ENCODE data around the gene SAT2. TPM values are rescaled to one million over a fixed set of nuclear protein-coding genes. Genes with fewer than 3 reads are reported as not detected.

SAT2 gene
- total RNA-seq, 4 donors from 2014 or later, result 38.4 to 79.4 (median 60.4) TPM

DNA sequence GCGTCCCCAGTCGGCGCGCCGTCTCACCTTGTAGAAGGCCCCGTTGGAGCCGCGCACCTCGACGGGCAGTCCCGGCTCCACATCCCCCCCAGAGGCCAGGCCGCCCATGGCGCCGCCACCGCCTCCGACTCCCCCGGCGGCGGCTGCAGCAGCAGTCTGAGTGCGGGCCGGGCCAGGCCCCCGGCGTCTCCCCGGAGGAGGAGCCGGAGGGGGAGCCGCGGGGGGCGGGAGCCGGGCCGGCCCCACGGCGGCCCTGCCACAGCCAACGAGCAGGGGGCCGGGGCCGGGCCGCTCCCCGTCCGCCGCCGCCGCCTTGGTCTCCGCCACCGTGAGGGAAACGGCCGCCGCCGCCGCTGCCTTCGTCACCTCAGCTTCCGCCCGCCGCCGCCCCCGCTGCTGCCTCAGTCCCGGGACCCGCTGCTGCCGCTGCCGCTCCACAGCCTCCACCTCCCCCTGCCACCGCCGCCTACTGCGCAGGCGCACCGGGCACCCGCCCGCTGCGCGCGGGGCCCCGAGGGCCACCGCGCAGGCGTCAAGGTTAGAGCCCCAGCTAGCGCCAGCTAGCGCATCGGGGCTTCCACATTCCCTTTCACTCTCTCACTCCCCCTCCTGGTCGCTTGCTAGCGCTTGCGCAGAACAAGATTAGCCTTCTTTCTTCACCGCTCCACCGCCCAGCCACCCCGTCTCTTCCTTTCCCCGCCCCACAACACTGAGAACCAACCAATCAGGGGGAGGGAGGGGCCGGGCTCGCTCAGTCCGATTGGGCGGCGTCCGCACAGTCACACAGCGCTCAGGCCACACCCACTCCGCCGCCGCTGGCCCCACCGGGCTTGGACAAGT, 13.0 kb downstream of the SAT2 start, which contains the start of gene FXR2:
TSS of gene FXR2 (minus strand) at position 473 of the 840 bp plus-strand sequence. CDS start at position 108, 365 bp downstream.
- Histone ChIP-seq H3K9me3 (no peaks in the 10 kb centered on the region), H3K4me1 (peaks cover 37 to 38% of the 10 kb centered on the region in 2 donors), H3K4me3 (peak within 1 kb of the TSS; percentile 71 to 95 (median 74)), H3K27me3 (no peaks in the 10 kb centered on the region), H3K27ac (peak within 1 kb of the TSS; percentile 88 to 98 (median 91)), H3K36me3 (peaks cover 0 to 7% of the 10 kb centered on the region in 2 donors)
- peak; percentile 97 to 99 for TF ChIP-seq POLR2A (IDR thresholded peaks at IDR 0.05)
- TF ChIP-seq, protein P1, sequence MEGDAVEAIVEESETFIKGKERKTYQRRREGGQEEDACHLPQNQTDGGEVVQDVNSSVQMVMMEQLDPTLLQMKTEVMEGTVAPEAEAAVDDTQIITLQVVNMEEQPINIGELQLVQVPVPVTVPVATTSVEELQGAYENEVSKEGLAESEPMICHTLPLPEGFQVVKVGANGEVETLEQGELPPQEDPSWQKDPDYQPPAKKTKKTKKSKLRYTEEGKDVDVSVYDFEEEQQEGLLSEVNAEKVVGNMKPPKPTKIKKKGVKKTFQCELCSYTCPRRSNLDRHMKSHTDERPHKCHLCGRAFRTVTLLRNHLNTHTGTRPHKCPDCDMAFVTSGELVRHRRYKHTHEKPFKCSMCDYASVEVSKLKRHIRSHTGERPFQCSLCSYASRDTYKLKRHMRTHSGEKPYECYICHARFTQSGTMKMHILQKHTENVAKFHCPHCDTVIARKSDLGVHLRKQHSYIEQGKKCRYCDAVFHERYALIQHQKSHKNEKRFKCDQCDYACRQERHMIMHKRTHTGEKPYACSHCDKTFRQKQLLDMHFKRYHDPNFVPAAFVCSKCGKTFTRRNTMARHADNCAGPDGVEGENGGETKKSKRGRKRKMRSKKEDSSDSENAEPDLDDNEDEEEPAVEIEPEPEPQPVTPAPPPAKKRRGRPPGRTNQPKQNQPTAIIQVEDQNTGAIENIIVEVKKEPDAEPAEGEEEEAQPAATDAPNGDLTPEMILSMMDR (IDR thresholded peaks at IDR 0.05 in 4 of 5, conservative IDR thresholded peaks at IDR 0.05 in 1 of 5), result peak; percentile 41 to 81 (median 65)
- DNase-seq, result peak; percentile 100
- ATAC-seq, result peak; percentile 93 to 94
- in situ Hi-C loops (cut with MboI; ENCODE audit: low sequenced_read_pairs in 4 of 4) (no loop called here), intact Hi-C loops (cut with DNase I; ENCODE audit: low total_unique reads) (loop anchor here (1.0 to 2.0 kb wide), 5 partner anchors 13 to 130 kb away; partner anchors contain the start of genes POLR2A, SAT2, SENP3 and WRAP53)

DNA sequence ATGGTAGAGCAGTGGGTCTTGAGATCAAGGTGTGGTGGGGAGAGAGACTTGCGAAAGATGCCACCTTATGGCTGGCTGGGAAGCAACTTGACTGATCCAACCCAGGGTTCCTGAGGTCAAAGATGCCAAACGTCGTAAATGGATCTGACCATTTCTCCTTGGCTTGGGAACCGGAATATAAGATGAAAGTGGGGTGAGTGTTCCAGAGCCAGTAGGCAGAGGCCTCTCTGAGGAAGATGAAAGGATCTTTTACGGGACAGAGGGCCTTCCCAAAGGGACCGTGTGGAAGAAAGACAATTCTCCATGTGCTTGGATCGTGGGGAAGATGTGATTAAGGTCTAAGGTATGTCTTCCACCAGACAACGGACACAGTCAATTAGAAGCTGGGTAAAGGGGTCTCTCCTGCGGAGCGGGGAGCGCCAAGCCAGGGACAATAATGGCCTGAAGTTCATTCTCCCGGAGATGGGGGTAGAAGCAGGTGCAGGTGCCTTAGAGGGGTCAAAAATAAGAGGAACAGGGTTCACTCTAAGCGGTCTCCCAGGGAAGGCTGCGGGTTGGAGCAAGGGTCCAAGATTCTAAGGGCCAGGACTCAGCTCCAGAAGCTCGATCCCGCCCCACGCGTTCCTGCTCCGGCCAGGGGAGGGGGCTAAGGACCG, 13.7 kb downstream of the SAT2 start:
- H3K36me3 ChIP-seq, result peaks cover 0 to 7% of the 10 kb centered on the region in 2 donors
- H3K27ac ChIP-seq, result peak overlapping the region; percentile 88 to 98 (median 91)
- TF ChIP-seq POLR2A (IDR thresholded peaks at IDR 0.05), result no peak
- TF ChIP-seq, protein P1 (IDR thresholded peaks at IDR 0.05 in 4 of 5, conservative IDR thresholded peaks at IDR 0.05 in 1 of 5), result no peak
- H3K27me3 ChIP-seq, result no peaks in the 10 kb centered on the region
- H3K4me1 ChIP-seq, result peaks cover 42 to 45% of the 10 kb centered on the region in 2 donors
- DNase-seq, result no peak
- intact Hi-C loops (cut with DNase I; ENCODE audit: low total_unique reads) (loop anchor here (2.0 kb wide), 2 partner anchors 41 to 53 kb away; partner anchors contain the start of gene SENP3), in situ Hi-C loops (cut with MboI; ENCODE audit: low sequenced_read_pairs in 4 of 4) (no loop called here)
- peak overlapping the region; percentile 71 to 95 (median 74) for H3K4me3 ChIP-seq
- no peaks in the 10 kb centered on the region for H3K9me3 ChIP-seq
- ATAC-seq, result peak; percentile 4 to 9

DNA sequence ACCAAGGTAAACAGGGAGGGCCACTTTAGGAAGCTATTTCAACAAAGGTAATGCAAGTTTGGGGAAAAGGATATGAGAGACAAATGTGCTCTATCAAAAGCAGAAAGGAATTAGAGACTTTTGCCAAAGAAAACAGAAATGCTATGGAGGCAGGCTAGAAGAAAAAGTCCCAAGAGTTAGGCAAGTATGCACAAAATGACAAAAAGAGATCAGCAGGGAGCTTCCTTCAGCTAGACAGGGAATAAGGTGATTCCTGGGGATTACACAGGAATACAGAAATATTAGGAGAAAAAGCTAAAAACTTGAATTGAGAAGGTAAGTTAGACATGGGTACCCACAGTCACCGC, 15.4 kb downstream of the SAT2 start:
- ATAC-seq (no peak), DNase-seq (no peak)
- Histone ChIP-seq H3K4me3 (no peak overlapping the region), H3K9me3 (no peaks in the 10 kb centered on the region), H3K4me1 (peaks cover 48% of the 10 kb centered on the region in 2 donors), H3K27me3 (no peaks in the 10 kb centered on the region), H3K27ac (peak overlapping the region; percentile 88 to 98 (median 91)), H3K36me3 (peaks cover 0 to 7% of the 10 kb centered on the region in 2 donors)
- in situ Hi-C loops (cut with MboI; ENCODE audit: low sequenced_read_pairs in 4 of 4), result no loop called here
- intact Hi-C loops (cut with DNase I; ENCODE audit: low total_unique reads), result no loop called here
- TF ChIP-seq, protein P1 (IDR thresholded peaks at IDR 0.05 in 4 of 5, conservative IDR thresholded peaks at IDR 0.05 in 1 of 5), result no peak
- no peak for TF ChIP-seq POLR2A (IDR thresholded peaks at IDR 0.05)

DNA sequence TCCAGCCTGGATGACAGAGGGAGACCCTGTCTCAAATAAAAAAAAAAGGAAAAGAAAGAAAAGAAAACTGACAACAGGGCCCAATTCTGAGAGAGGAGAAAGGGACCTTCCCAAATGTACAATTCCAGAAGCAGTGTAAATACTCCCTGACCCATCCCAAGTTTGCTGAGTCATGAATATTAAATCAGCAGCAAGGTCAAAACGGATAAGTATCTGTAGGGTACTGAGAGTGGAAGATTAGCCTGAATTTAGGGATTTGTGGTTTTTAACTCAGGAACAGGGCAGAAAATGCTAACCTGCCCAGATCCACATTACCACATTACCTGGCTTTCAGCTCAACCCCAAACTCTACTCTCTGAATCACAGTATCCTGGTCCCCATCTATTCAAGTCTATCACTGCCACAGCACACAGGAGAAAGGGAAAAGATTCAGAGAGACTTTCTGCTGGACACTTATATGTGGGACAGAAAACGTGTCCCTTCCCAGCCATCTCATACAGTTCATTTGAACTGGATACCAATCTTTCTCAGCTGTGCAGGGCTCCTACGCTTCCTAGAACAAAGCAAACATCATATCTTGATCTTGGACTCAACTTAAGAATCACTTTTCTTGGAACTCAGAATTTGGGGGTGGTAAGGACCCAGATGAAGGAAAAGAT, 15.9 kb downstream of the SAT2 start:
- intact Hi-C loops (cut with DNase I; ENCODE audit: low total_unique reads) (no loop called here), in situ Hi-C loops (cut with MboI; ENCODE audit: low sequenced_read_pairs in 4 of 4) (no loop called here)
- Histone ChIP-seq H3K27ac (peak overlapping the region; percentile 88 to 98 (median 91)), H3K27me3 (no peaks in the 10 kb centered on the region), H3K36me3 (peaks cover 0 to 7% of the 10 kb centered on the region in 2 donors), H3K9me3 (no peaks in the 10 kb centered on the region), H3K4me1 (peaks cover 52 to 53% of the 10 kb centered on the region in 2 donors), H3K4me3 (no peak overlapping the region)
- TF ChIP-seq, protein P1 (IDR thresholded peaks at IDR 0.05 in 4 of 5, conservative IDR thresholded peaks at IDR 0.05 in 1 of 5), result no peak
- TF ChIP-seq POLR2A (IDR thresholded peaks at IDR 0.05), result no peak
- ATAC-seq (no peak), DNase-seq (no peak)

Measured in gastrocnemius medialis (tissue), 4 donors.